ENCODE data around the gene SRSF3. TPM values are rescaled to one million over a fixed set of nuclear protein-coding genes. Genes with fewer than 3 reads are reported as not detected.

The SRSF3 gene
- polyA plus RNA-seq, 1 donor from 2014 or later, result 393 TPM

DNA sequence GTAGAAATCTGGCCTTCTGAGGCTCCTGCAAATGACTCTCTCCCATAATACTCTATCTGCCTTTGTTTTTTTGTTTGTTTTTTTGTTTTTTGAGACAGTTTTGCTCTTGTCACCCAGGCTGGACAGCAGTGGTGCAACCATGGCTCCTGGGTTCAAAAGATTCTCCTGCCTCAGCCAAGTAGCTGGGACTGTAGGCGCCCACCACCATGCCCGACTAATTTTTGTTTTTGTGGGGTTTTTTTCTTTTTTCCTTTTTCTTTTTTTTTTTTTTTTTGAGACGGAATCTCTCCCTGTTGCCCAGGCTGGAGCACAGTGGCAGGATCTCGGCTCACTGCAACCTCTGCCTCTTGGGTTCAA, 30.3 kb upstream of the SRSF3 start:
- no peak overlapping the region for H3K4me3 ChIP-seq (ENCODE audit: low read length)
- H3K27ac ChIP-seq (ENCODE audit: low read length), result no peak overlapping the region
- H4K20me1 ChIP-seq (ENCODE audit: insufficient read depth), result no peaks in the 10 kb centered on the region
- TF ChIP-seq MXI1 (conservative IDR thresholded peaks at IDR 0.05; ENCODE audit: poor library complexity, severe bottlenecking), result no peak
- TF ChIP-seq EP300 (conservative IDR thresholded peaks at IDR 0.05; ENCODE audit: poor library complexity, severe bottlenecking), result no peak
- no peak for TF ChIP-seq POLR2AphosphoS5 (IDR thresholded peaks at IDR 0.05)
- TF ChIP-seq, protein P1, sequence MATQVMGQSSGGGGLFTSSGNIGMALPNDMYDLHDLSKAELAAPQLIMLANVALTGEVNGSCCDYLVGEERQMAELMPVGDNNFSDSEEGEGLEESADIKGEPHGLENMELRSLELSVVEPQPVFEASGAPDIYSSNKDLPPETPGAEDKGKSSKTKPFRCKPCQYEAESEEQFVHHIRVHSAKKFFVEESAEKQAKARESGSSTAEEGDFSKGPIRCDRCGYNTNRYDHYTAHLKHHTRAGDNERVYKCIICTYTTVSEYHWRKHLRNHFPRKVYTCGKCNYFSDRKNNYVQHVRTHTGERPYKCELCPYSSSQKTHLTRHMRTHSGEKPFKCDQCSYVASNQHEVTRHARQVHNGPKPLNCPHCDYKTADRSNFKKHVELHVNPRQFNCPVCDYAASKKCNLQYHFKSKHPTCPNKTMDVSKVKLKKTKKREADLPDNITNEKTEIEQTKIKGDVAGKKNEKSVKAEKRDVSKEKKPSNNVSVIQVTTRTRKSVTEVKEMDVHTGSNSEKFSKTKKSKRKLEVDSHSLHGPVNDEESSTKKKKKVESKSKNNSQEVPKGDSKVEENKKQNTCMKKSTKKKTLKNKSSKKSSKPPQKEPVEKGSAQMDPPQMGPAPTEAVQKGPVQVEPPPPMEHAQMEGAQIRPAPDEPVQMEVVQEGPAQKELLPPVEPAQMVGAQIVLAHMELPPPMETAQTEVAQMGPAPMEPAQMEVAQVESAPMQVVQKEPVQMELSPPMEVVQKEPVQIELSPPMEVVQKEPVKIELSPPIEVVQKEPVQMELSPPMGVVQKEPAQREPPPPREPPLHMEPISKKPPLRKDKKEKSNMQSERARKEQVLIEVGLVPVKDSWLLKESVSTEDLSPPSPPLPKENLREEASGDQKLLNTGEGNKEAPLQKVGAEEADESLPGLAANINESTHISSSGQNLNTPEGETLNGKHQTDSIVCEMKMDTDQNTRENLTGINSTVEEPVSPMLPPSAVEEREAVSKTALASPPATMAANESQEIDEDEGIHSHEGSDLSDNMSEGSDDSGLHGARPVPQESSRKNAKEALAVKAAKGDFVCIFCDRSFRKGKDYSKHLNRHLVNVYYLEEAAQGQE (IDR thresholded peaks at IDR 0.05; ENCODE audit: borderline replicate concordance), result no peak
- no peak for TF ChIP-seq SMC3 (conservative IDR thresholded peaks at IDR 0.05; ENCODE audit: poor library complexity)
- no peak for TF ChIP-seq TAF1 (IDR thresholded peaks at IDR 0.05; ENCODE audit: low read depth)
- TF ChIP-seq EZH2 (IDR thresholded peaks at IDR 0.05; ENCODE audit: borderline replicate concordance, insufficient read depth, low read length, poor library complexity, severe bottlenecking), result no peak
- TF ChIP-seq, protein P2, sequence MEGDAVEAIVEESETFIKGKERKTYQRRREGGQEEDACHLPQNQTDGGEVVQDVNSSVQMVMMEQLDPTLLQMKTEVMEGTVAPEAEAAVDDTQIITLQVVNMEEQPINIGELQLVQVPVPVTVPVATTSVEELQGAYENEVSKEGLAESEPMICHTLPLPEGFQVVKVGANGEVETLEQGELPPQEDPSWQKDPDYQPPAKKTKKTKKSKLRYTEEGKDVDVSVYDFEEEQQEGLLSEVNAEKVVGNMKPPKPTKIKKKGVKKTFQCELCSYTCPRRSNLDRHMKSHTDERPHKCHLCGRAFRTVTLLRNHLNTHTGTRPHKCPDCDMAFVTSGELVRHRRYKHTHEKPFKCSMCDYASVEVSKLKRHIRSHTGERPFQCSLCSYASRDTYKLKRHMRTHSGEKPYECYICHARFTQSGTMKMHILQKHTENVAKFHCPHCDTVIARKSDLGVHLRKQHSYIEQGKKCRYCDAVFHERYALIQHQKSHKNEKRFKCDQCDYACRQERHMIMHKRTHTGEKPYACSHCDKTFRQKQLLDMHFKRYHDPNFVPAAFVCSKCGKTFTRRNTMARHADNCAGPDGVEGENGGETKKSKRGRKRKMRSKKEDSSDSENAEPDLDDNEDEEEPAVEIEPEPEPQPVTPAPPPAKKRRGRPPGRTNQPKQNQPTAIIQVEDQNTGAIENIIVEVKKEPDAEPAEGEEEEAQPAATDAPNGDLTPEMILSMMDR (IDR thresholded peaks at IDR 0.05; ENCODE audit: poor library complexity, severe bottlenecking), result no peak
- no peak for TF ChIP-seq RAD21 (conservative IDR thresholded peaks at IDR 0.05)
- no peaks in the 10 kb centered on the region for H3K9me3 ChIP-seq (ENCODE audit: low read length)
- H3K4me2 ChIP-seq (ENCODE audit: low read length), result no peak overlapping the region
- no peaks in the 10 kb centered on the region for H3K9me2 ChIP-seq (ENCODE audit: insufficient read depth, low read length)
- H3K36me3 ChIP-seq (ENCODE audit: insufficient read depth, low read length), result no peaks in the 10 kb centered on the region
- H3K79me2 ChIP-seq (replicated peaks; ENCODE audit: insufficient read depth, low read length), result no peaks in the 10 kb centered on the region
- H3K27me3 ChIP-seq (ENCODE audit: insufficient read depth, low read depth, low read length), result no peaks in the 10 kb centered on the region
- H2AFZ ChIP-seq (ENCODE audit: low read depth, low read length), result no peak overlapping the region
- H3F3A ChIP-seq (ENCODE audit: insufficient read depth, low read length, poor library complexity, severe bottlenecking), result no peaks in the 10 kb centered on the region
- H3K9ac ChIP-seq (ENCODE audit: low read length), result no peak overlapping the region

DNA sequence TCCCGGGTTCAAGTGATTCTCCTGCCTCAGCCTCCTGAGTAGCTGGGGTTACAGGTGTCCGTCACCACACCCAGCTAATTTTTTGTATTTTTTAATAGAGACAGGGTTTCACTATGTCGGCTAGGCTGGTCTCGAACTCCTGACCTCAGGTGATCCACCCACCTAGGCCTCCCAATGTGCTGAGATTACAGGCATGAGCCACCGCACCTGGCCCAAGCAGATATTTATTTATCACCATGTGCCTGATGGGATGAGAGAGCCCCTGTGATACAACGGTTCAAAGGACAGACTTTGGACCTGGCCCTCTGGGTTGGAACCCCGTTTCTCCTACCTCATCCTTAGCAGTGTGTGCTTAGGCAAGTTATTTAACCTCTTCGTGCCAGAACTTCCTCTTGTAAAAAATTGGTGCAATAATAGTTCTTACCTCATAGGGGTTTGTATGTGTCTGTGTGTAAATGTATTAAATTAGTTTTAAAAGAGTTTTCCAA, 27.7 kb upstream of the SRSF3 start:
- no peak overlapping the region for H2AFZ ChIP-seq (ENCODE audit: low read depth, low read length)
- no peaks in the 10 kb centered on the region for H3K79me2 ChIP-seq (replicated peaks; ENCODE audit: insufficient read depth, low read length)
- no peak overlapping the region for H3K27ac ChIP-seq (ENCODE audit: low read length)
- no peaks in the 10 kb centered on the region for H3K27me3 ChIP-seq (ENCODE audit: insufficient read depth, low read depth, low read length)
- H3K9ac ChIP-seq (ENCODE audit: low read length), result no peak overlapping the region
- TF ChIP-seq, protein P1 (IDR thresholded peaks at IDR 0.05; ENCODE audit: borderline replicate concordance), result no peak
- TF ChIP-seq MXI1 (conservative IDR thresholded peaks at IDR 0.05; ENCODE audit: poor library complexity, severe bottlenecking) (no peak), TAF1 (IDR thresholded peaks at IDR 0.05; ENCODE audit: low read depth) (no peak), RAD21 (conservative IDR thresholded peaks at IDR 0.05) (no peak), EP300 (conservative IDR thresholded peaks at IDR 0.05; ENCODE audit: poor library complexity, severe bottlenecking) (no peak)
- TF ChIP-seq, protein P2 (IDR thresholded peaks at IDR 0.05; ENCODE audit: poor library complexity, severe bottlenecking), result no peak
- no peaks in the 10 kb centered on the region for H3K9me3 ChIP-seq (ENCODE audit: low read length)
- H3K4me3 ChIP-seq (ENCODE audit: low read length), result no peak overlapping the region
- H4K20me1 ChIP-seq (ENCODE audit: insufficient read depth), result no peaks in the 10 kb centered on the region
- H3K36me3 ChIP-seq (ENCODE audit: insufficient read depth, low read length), result no peaks in the 10 kb centered on the region
- H3K9me2 ChIP-seq (ENCODE audit: insufficient read depth, low read length), result no peaks in the 10 kb centered on the region
- no peaks in the 10 kb centered on the region for H3F3A ChIP-seq (ENCODE audit: insufficient read depth, low read length, poor library complexity, severe bottlenecking)
- H3K4me2 ChIP-seq (ENCODE audit: low read length), result no peak overlapping the region
